GM18508 (cell line): Measurements from ENCODE around the gene HMGN2.
"Not testable (repeated sequence)": the region's sequence is repeated elsewhere in the genome, so short reads cannot be mapped to it uniquely, and the experiment has no call there.

Source experiments
- ATAC-seq: cut with Tn5 transposase; IDR thresholded peaks from one replicate; pipeline ENCODE4 v1.9.1; 2021; ENCODE audit warnings: moderate number of reproducible peaks; ENCODE audit not compliant: insufficient read depth, unreplicated experiment

HMGN2 gene

GRCh38 chr1:26476958-26477357 lies 4.7 kb downstream of the HMGN2 start:
- ATAC-seq = no peak

- ATAC-seq = no peak
Observed at GRCh38 chr1:26477446-26478152, 5.4 kb downstream of the HMGN2 start.

- ATAC-seq = no peak
Observed at GRCh38 chr1:26478159-26478558, 5.9 kb downstream of the HMGN2 start.

- no peak for ATAC-seq
Observed at GRCh38 chr1:26478988-26479387, 6.7 kb downstream of the HMGN2 start.

- no peak for ATAC-seq
Observed at GRCh38 chr1:26482921-26483320, 10.7 kb downstream of the HMGN2 start.

- ATAC-seq = no peak
Observed at GRCh38 chr1:26483980-26484379, 11.7 kb downstream of the HMGN2 start.

GRCh38 chr1:26490155-26490554 lies 17.9 kb downstream of the HMGN2 start:
- no peak for ATAC-seq

GRCh38 chr1:26493267-26493666 lies 21.0 kb downstream of the HMGN2 start:
- no peak for ATAC-seq

- ATAC-seq = no peak
Observed at GRCh38 chr1:26493938-26494337, 21.7 kb downstream of the HMGN2 start.

GRCh38 chr1:26496861-26497260 lies 24.6 kb downstream of the HMGN2 start:
- no peak for ATAC-seq

- no peak for ATAC-seq
Observed at GRCh38 chr1:26498894-26499293, 26.7 kb downstream of the HMGN2 start.

- no peak for ATAC-seq
Observed at GRCh38 chr1:26500488-26501175, 28.4 kb downstream of the HMGN2 start.

- not testable (repeated sequence) for ATAC-seq
Observed at GRCh38 chr1:26510711-26511110, 38.5 kb downstream of the HMGN2 start.

- ATAC-seq = not testable (repeated sequence)
Observed at GRCh38 chr1:26515836-26516235, 43.6 kb downstream of the HMGN2 start.

- no peak for ATAC-seq
Observed at GRCh38 chr1:26516987-26517765, 44.9 kb downstream of the HMGN2 start.

GRCh38 chr1:26517766-26518049 lies 45.5 kb downstream of the HMGN2 start:
- ATAC-seq = no peak

- no peak for ATAC-seq
Observed at GRCh38 chr1:26518355-26518754, 46.1 kb downstream of the HMGN2 start.

GRCh38 chr1:26520339-26520738 lies 48.1 kb downstream of the HMGN2 start:
- ATAC-seq = no peak

GRCh38 chr1:26521669-26522030 lies 49.4 kb downstream of the HMGN2 start:
- no peak for ATAC-seq

- no peak for ATAC-seq
Observed at GRCh38 chr1:26522073-26522472, 49.8 kb downstream of the HMGN2 start.

GRCh38 chr1:26524181-26524580 lies 51.9 kb downstream of the HMGN2 start:
- ATAC-seq = no peak
